ENCODE data around the gene SLC12A8.

DNA sequence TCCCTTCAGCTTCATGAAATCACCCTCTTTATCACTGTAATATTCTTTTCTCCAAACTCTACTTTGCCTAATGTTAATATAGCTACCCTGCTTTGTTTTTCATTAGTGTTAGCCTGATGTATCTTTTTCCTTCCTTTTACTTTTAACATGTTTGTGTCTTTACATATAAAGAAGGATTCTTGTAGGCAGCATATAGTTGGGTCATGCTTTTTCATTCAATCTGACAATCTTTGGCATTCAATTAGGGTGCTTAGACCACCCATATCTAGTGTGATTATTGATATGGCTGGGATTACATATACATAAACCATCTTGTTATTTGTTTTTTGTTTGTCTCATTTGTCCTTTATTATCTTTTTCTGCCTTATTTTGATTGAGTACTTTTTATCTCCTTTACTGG lies 121.9 kb downstream of the SLC12A8 start:
- no peak for TF ChIP-seq GATA3 (IDR thresholded peaks at IDR 0.05; ENCODE audit: low read depth, low read length)
- no peak for TF ChIP-seq GATA2 (IDR thresholded peaks at IDR 0.05; ENCODE audit: low read depth, low read length)
